Chondrocyte (in vitro differentiated cells): ENCODE measurements around the gene CCDC90B. TPM values are rescaled to one million over a fixed set of nuclear protein-coding genes. Genes with fewer than 3 reads are reported as not detected.
"Not testable (repeated sequence)": the region's sequence is repeated elsewhere in the genome, so short reads cannot be mapped to it uniquely, and the experiment has no call there.

Source experiments
- DNase-seq: peaks from one replicate; pipeline ENCODE4 v3.0.0; 2021; ENCODE audit warnings: mixed read lengths, low spot score
- H3K27ac Mint-ChIP-seq: one replicate; pipeline ENCODE4 v1.8.0; 2021; ENCODE audit warnings: mild to moderate bottlenecking, moderate library complexity, mixed read lengths; ENCODE audit not compliant: unreplicated experiment
- H3K27me3 Mint-ChIP-seq: 2 replicates; pipeline ENCODE4 v1.8.0; 2021; ENCODE audit warnings: low read depth, mixed read lengths
- H3K36me3 Mint-ChIP-seq: 2 replicates; pipeline ENCODE4 v1.8.0; 2021; ENCODE audit warnings: low read depth, mixed read lengths
- H3K4me1 Mint-ChIP-seq: 2 replicates; pipeline ENCODE4 v1.8.0; 2021; ENCODE audit warnings: low read depth, mild to moderate bottlenecking, mixed read lengths
- H3K4me3 Mint-ChIP-seq: one replicate; pipeline ENCODE4 v1.8.0; 2021; ENCODE audit warnings: mild to moderate bottlenecking, moderate library complexity, mixed read lengths; ENCODE audit not compliant: unreplicated experiment
- H3K9me3 Mint-ChIP-seq: 2 replicates; pipeline ENCODE4 v1.8.0; 2021; ENCODE audit warnings: low read depth, mixed read lengths
- CTCF ChIP-seq: fragments of 200-600 bp; sonication (generic); IDR thresholded peaks from 2 replicates; pipeline ENCODE4 v1.5.0; 2021; ENCODE audit warnings: antibody characterized with exemption, mild to moderate bottlenecking, moderate library complexity
- total RNA-seq: library from RNA; stranded (reverse); gene quantifications from 3 replicates; pipeline ENCODE4 v1.2.1, GENCODE V29; 2021

CCDC90B gene
- total RNA-seq, 1 donor from 2014 or later, result 38.7 TPM

DNA sequence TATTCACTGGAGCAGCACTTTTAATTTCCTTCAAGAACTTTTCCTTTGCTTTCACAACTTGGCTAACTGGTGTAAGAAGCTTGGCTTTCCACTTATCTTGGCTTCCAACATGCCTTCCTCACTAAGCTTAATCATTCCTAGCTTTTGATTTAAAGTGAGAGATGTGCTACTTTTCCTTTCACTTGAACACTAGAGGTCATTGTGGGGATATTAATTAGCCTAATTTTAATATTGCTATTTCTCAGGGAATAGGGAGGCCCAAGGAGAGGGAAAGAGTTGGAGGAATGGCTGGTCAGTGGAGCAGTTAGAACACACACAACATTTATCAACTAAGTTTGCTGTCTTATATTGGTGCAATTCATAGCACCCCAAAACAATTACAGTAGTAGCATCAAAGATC is 24.6 kb upstream of the CCDC90B start:
- H3K27me3 Mint-ChIP-seq, result peaks cover 23% of the 10 kb centered on the region
- H3K4me1 Mint-ChIP-seq, result no peaks in the 10 kb centered on the region
- H3K27ac Mint-ChIP-seq, result no peak overlapping the region
- no peak overlapping the region for H3K4me3 Mint-ChIP-seq
- H3K9me3 Mint-ChIP-seq, result no peaks in the 10 kb centered on the region
- no peaks in the 10 kb centered on the region for H3K36me3 Mint-ChIP-seq
- DNase-seq, result no peak
- no peak for TF ChIP-seq CTCF

- not testable (repeated sequence) for H3K36me3 Mint-ChIP-seq
Measured at GRCh38 chr11:83308536-83308935, 22.4 kb upstream of the CCDC90B start.

GRCh38 chr11:83306200-83307080 is 20.3 kb upstream of the CCDC90B start:
- Mint-ChIP-seq H3K9me3 (no peaks in the 10 kb centered on the region), H3K4me3 (no peak overlapping the region), H3K27me3 (peaks cover 26% of the 10 kb centered on the region), H3K27ac (no peak overlapping the region), H3K36me3 (no peaks in the 10 kb centered on the region), H3K4me1 (no peaks in the 10 kb centered on the region)
- DNase-seq, result no peak
- no peak for TF ChIP-seq CTCF

More at GRCh38 chr11:83308536-83308935, 22.4 kb upstream of the CCDC90B start:
- not testable (repeated sequence) for H3K27ac Mint-ChIP-seq, DNase-seq, H3K4me3 Mint-ChIP-seq, H3K9me3 Mint-ChIP-seq, H3K4me1 Mint-ChIP-seq
- peaks cover 28% of the 10 kb centered on the region for H3K27me3 Mint-ChIP-seq

GRCh38 chr11:83303316-83303715 is 17.1 kb upstream of the CCDC90B start:
- no peak for TF ChIP-seq CTCF
- Mint-ChIP-seq H3K9me3 (no peaks in the 10 kb centered on the region), H3K4me3 (no peak overlapping the region), H3K4me1 (no peaks in the 10 kb centered on the region), H3K27me3 (peaks cover 31% of the 10 kb centered on the region), H3K36me3 (no peaks in the 10 kb centered on the region), H3K27ac (no peak overlapping the region)
- DNase-seq, result no peak

- H3K4me1 Mint-ChIP-seq, result no peaks in the 10 kb centered on the region
Measured at GRCh38 chr11:83302151-83302550, 16.0 kb upstream of the CCDC90B start.

More at GRCh38 chr11:83302151-83302550, 16.0 kb upstream of the CCDC90B start:
- Mint-ChIP-seq H3K4me3 (no peak overlapping the region), H3K27me3 (peaks cover 27% of the 10 kb centered on the region), H3K27ac (no peak overlapping the region), H3K36me3 (no peaks in the 10 kb centered on the region), H3K9me3 (no peaks in the 10 kb centered on the region)
- no peak for DNase-seq
- TF ChIP-seq CTCF, result no peak
